GM10266 (cell line): ENCODE data around the gene ATP9B.

Source experiments
- DNase-seq: peaks from one replicate; pipeline ENCODE4 v3.0.0; 2012; ENCODE audit errors: extremely low spot score
- CTCF ChIP-seq: IDR thresholded peaks from 2 replicates; pipeline ENCODE4 v1.5.1; 2012; ENCODE audit warnings: mild to moderate bottlenecking, low read depth; ENCODE audit not compliant: control insufficient read depth, insufficient read depth; ENCODE audit errors: missing control alignments

Gene ATP9B

GRCh38 chr18:79328887-79329286 is 259.7 kb downstream of the ATP9B start:
- TF ChIP-seq CTCF: no peak

GRCh38 chr18:79329786-79330185 is 260.6 kb downstream of the ATP9B start:
- no peak for TF ChIP-seq CTCF
- DNase-seq: no peak

More at GRCh38 chr18:79328887-79329286, 259.7 kb downstream of the ATP9B start:
- no peak for DNase-seq

GRCh38 chr18:79332646-79333045 is 263.5 kb downstream of the ATP9B start:
- no peak for DNase-seq
- TF ChIP-seq CTCF: no peak

- TF ChIP-seq CTCF: no peak
- DNase-seq: no peak
Observed at GRCh38 chr18:79333046-79333445, 263.9 kb downstream of the ATP9B start.

- no peak for DNase-seq
- no peak for TF ChIP-seq CTCF
Observed at GRCh38 chr18:79334496-79335233, 265.5 kb downstream of the ATP9B start.

GRCh38 chr18:79335833-79336360 is 266.7 kb downstream of the ATP9B start:
- no peak for DNase-seq
- TF ChIP-seq CTCF: no peak

GRCh38 chr18:79336556-79337142 is 267.5 kb downstream of the ATP9B start:
- TF ChIP-seq CTCF: no peak
- DNase-seq: no peak
